ENCODE measurements around the gene CORO6. TPM values are rescaled to one million over a fixed set of nuclear protein-coding genes. Genes with fewer than 3 reads are reported as not detected.

CORO6 gene
- total and polyA plus RNA-seq, 2 donors (not counting 1 experiment from before 2014, with no cell fraction given) = 1.4 to 4.0 TPM

DNA sequence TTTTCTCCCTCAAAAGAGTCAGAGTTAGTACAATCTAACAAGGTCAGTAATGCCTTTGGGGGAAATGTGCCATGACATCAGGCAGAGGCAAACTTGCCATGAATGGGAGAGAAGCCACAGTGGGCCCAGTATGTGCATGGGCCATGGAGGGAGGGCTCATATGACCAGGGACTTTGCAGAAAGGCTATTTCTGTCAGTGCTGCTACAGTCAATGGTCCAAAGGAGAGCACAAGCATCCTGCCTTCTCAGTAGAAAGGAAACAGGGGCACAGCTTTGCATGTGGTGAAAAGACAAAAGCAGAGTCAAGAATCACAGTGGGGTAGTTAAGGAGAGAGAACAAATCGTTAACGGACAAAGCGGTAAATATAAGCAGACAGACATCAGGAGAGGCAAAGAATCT lies 11.2 kb upstream of the CORO6 start:
- no peak overlapping the region for H2AFZ ChIP-seq (ENCODE audit: insufficient read depth, low read depth, low read length, poor library complexity, severe bottlenecking)
- H3K79me2 ChIP-seq (ENCODE audit: control insufficient read depth, insufficient read depth, low read length) = peaks cover 22% of the 10 kb centered on the region
- no peaks in the 10 kb centered on the region for H3K27me3 ChIP-seq (replicated peaks in 1 of 4; ENCODE audit: control extremely low read depth in 1 of 4, control insufficient read depth in 3 of 4, insufficient read depth in 4 of 4, low read length in 3 of 4)
- intact Hi-C loops (cut with micrococcal nuclease) = no loop called here
- CTCF ChIA-PET = interaction anchor here (1.9 kb wide), 1 partner anchor 17 kb away, joined by 7 read pairs; no protein-coding TSS in a partner anchor
- Mint-ChIP-seq H3K4me1 (peaks cover 9% of the 10 kb centered on the region), H3K27me3 (no peaks in the 10 kb centered on the region), H3K4me3 (no peak overlapping the region), H3K27ac (no peak overlapping the region), H3K9me3 (ENCODE audit: insufficient read depth) (no peaks in the 10 kb centered on the region)
- H3K9ac ChIP-seq (ENCODE audit: low read length) = no peak overlapping the region
- no peak overlapping the region for H3K4me3 ChIP-seq (ENCODE audit: control extremely low read depth in 1 of 5, extremely low read depth in 1 of 5, insufficient read depth in 1 of 5, low read depth in 2 of 5, low read length in 4 of 5)
- no peak for ATAC-seq (ENCODE audit: low read depth)
- no peak overlapping the region for H3K27ac ChIP-seq (ENCODE audit: low read length in 2 of 2)
- no peak for TF ChIP-seq EZH2 (IDR thresholded peaks at IDR 0.05; ENCODE audit: borderline replicate concordance, insufficient read depth, low read depth, low read length, poor library complexity, severe bottlenecking)
- TF ChIP-seq, protein P1, sequence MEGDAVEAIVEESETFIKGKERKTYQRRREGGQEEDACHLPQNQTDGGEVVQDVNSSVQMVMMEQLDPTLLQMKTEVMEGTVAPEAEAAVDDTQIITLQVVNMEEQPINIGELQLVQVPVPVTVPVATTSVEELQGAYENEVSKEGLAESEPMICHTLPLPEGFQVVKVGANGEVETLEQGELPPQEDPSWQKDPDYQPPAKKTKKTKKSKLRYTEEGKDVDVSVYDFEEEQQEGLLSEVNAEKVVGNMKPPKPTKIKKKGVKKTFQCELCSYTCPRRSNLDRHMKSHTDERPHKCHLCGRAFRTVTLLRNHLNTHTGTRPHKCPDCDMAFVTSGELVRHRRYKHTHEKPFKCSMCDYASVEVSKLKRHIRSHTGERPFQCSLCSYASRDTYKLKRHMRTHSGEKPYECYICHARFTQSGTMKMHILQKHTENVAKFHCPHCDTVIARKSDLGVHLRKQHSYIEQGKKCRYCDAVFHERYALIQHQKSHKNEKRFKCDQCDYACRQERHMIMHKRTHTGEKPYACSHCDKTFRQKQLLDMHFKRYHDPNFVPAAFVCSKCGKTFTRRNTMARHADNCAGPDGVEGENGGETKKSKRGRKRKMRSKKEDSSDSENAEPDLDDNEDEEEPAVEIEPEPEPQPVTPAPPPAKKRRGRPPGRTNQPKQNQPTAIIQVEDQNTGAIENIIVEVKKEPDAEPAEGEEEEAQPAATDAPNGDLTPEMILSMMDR (IDR thresholded peaks at IDR 0.05) = no peak
- 100% methylated on average over 3 of the region's 3 CpGs for WGBS (ENCODE audit: insufficient coverage)
- peaks cover 34% of the 10 kb centered on the region for H4K20me1 ChIP-seq (ENCODE audit: control insufficient read depth, insufficient read depth, low read length, poor library complexity, severe bottlenecking)
- POLR2A ChIA-PET = no interaction called here
- no peak for DNase-seq
- no peaks in the 10 kb centered on the region for H3K9me3 ChIP-seq (ENCODE audit: control extremely low read depth in 1 of 3, control insufficient read depth in 2 of 3, insufficient read depth in 1 of 3, low read length in 2 of 3)
- H3K36me3 ChIP-seq (replicated peaks in 1 of 2; ENCODE audit: control extremely low read depth in 1 of 2, control insufficient read depth in 1 of 2, extremely low read depth in 1 of 2, insufficient read depth in 2 of 2, low read length in 1 of 2) = peaks cover 18 to 68% of the 10 kb centered on the region in 2 experiments
- H3K4me1 ChIP-seq (ENCODE audit: control insufficient read depth in 2 of 2, insufficient read depth in 2 of 2, low read length in 2 of 2) = peaks cover under 1 to 6% of the 10 kb centered on the region in 2 donors
- H3K4me2 ChIP-seq (replicated peaks; ENCODE audit: low read depth, low read length, poor library complexity, severe bottlenecking) = no peak overlapping the region

DNA sequence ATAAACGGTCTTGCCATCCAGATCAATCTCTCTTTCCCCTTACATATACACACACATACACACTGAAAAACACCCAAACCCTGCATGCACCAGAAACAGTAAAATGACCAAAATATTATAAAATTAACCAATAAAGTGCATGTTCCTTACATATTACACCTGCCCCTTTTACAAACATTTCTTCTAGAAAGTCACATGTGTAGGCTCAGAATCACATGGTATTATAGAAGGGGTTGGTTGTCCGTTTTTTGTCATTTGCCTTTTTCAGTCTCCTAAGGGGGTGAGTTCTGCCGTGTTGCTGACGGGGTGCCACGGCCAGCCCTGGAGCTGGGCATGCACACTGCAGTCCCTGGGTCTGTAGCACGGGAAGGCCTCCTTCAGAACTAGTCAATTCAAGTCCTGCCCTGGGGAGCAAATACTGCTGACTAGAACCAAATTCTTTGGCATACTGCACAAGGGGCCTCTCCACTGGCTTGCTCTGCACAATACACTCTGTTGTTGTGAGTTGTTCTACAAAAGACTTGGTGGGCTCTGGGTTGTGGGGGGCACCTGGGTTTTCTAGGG lies 8.0 kb upstream of the CORO6 start:
- Histone ChIP-seq H4K20me1 (ENCODE audit: control insufficient read depth, insufficient read depth, low read length, poor library complexity, severe bottlenecking) (peaks cover 53% of the 10 kb centered on the region), H3K36me3 (replicated peaks in 1 of 2; ENCODE audit: control extremely low read depth in 1 of 2, control insufficient read depth in 1 of 2, extremely low read depth in 1 of 2, insufficient read depth in 2 of 2, low read length in 1 of 2) (peaks cover 4 to 57% of the 10 kb centered on the region in 2 experiments), H3K9ac (ENCODE audit: low read length) (no peak overlapping the region), H3K4me2 (replicated peaks; ENCODE audit: low read depth, low read length, poor library complexity, severe bottlenecking) (no peak overlapping the region), H3K27ac (ENCODE audit: low read length in 2 of 2) (no peak overlapping the region), H3K27me3 (replicated peaks in 1 of 4; ENCODE audit: control extremely low read depth in 1 of 4, control insufficient read depth in 3 of 4, insufficient read depth in 4 of 4, low read length in 3 of 4) (no peaks in the 10 kb centered on the region), H3K9me3 (ENCODE audit: control extremely low read depth in 1 of 3, control insufficient read depth in 2 of 3, insufficient read depth in 1 of 3, low read length in 2 of 3) (no peaks in the 10 kb centered on the region), H2AFZ (ENCODE audit: insufficient read depth, low read depth, low read length, poor library complexity, severe bottlenecking) (no peak overlapping the region), H3K4me3 (ENCODE audit: control extremely low read depth in 1 of 5, extremely low read depth in 1 of 5, insufficient read depth in 1 of 5, low read depth in 2 of 5, low read length in 4 of 5) (no peak overlapping the region), H3K4me1 (ENCODE audit: control insufficient read depth in 2 of 2, insufficient read depth in 2 of 2, low read length in 2 of 2) (no peaks in the 10 kb centered on the region), H3K79me2 (ENCODE audit: control insufficient read depth, insufficient read depth, low read length) (peaks cover 8% of the 10 kb centered on the region)
- H3K4me3 Mint-ChIP-seq = no peak overlapping the region
- ChIA-PET CTCF (interaction anchor here (1.1 kb wide), 1 partner anchor 13 kb away, joined by 5 read pairs; no protein-coding TSS in a partner anchor), POLR2A (no interaction called here)
- DNase-seq = no peak
- no peak for ATAC-seq (ENCODE audit: low read depth)
- H3K4me1 Mint-ChIP-seq = peaks cover 17% of the 10 kb centered on the region
- intact Hi-C loops (cut with micrococcal nuclease) = no loop called here
- no peaks in the 10 kb centered on the region for H3K9me3 Mint-ChIP-seq (ENCODE audit: insufficient read depth)
- no peaks in the 10 kb centered on the region for H3K27me3 Mint-ChIP-seq
- H3K27ac Mint-ChIP-seq = peak overlapping the region; percentile 56
- no peak for TF ChIP-seq EZH2 (IDR thresholded peaks at IDR 0.05; ENCODE audit: borderline replicate concordance, insufficient read depth, low read depth, low read length, poor library complexity, severe bottlenecking)
- TF ChIP-seq, protein P1 (IDR thresholded peaks at IDR 0.05) = no peak
- WGBS (ENCODE audit: insufficient coverage) = 98% methylated on average over 5 of the region's 6 CpGs
